DND-41 (cell line): ENCODE results near the gene ISY1.

Experiments used
- ATAC-seq: fragments of 200-7000 bp; cut with Tn5 transposase; 3 replicates; pipeline ENCODE4 v1.9.1; 2021; ENCODE audit warnings: low read depth; ENCODE audit not compliant: insufficient read depth
- DNase-seq: peaks from one replicate; pipeline ENCODE4 v3.0.0-alpha.2; 2020
- H2AFZ ChIP-seq: 2 replicates; pipeline ENCODE4 v1.6.0; 2012; ENCODE audit warnings: low read depth, low read length
- H3K27ac ChIP-seq: 2 replicates; pipeline ENCODE4 v1.5.1; 2012; ENCODE audit warnings: low read length, inconsistent platforms
- H3K27me3 ChIP-seq: fragments of 200-600 bp; sonication (generic); 2 replicates; pipeline ENCODE4 v1.6.0; 2012; ENCODE audit warnings: low read length, mild to moderate bottlenecking, inconsistent platforms; ENCODE audit not compliant: insufficient read depth, poor library complexity
- H3K36me3 ChIP-seq: 2 replicates; pipeline ENCODE4 v1.5.1; 2012; ENCODE audit warnings: low read length, inconsistent platforms; ENCODE audit not compliant: insufficient read depth
- H3K4me1 ChIP-seq: 2 replicates; pipeline ENCODE4 v1.5.1; 2012; ENCODE audit warnings: mild to moderate bottlenecking, low read length; ENCODE audit not compliant: insufficient read depth
- H3K4me2 ChIP-seq: 2 replicates; pipeline ENCODE4 v1.6.0; 2012; ENCODE audit warnings: mild to moderate bottlenecking, moderate library complexity, low read length, inconsistent platforms; ENCODE audit not compliant: insufficient read depth
- H3K4me3 ChIP-seq, 2 experiments: fragments of 200-600 bp in 1 of 2; shearing (Covaris generic) in 1 of 2; 2 replicates each; pipeline ENCODE4 v1.5.1; 2012 to 2016; ENCODE audit warnings: inconsistent platforms in 2 of 2, low read length in 2 of 2, mild to moderate bottlenecking in 2 of 2, low read depth in 1 of 2, moderate library complexity in 1 of 2
- H3K79me2 ChIP-seq: 2 replicates; pipeline ENCODE4 v1.6.0; 2012; ENCODE audit warnings: low read length, inconsistent platforms; ENCODE audit not compliant: insufficient read depth
- H3K9ac ChIP-seq: 2 replicates; pipeline ENCODE4 v1.6.0; 2012; ENCODE audit warnings: low read depth, mild to moderate bottlenecking, inconsistent platforms, low read length, moderate library complexity
- H3K9me3 ChIP-seq: 2 replicates; pipeline ENCODE4 v1.5.1; 2012; ENCODE audit warnings: low read length, moderate library complexity, mild to moderate bottlenecking, inconsistent platforms; ENCODE audit not compliant: insufficient read depth, severe bottlenecking
- H4K20me1 ChIP-seq: 2 replicates; pipeline ENCODE4 v1.6.0; 2012; ENCODE audit warnings: low read length; ENCODE audit not compliant: insufficient read depth
- EZH2 ChIP-seq: IDR thresholded peaks from 3 replicates; pipeline ENCODE4 v1.6.1; 2012; ENCODE audit warnings: borderline replicate concordance, low read depth, mild to moderate bottlenecking, moderate library complexity, low read length, inconsistent platforms; ENCODE audit not compliant: severe bottlenecking
- TF ChIP-seq, protein P1 (sequence below): IDR thresholded peaks from 2 replicates; pipeline ENCODE4 v1.5.1; 2012; ENCODE audit warnings: borderline replicate concordance, low read length, moderate library complexity, mild to moderate bottlenecking; ENCODE audit not compliant: poor library complexity, severe bottlenecking; ENCODE audit errors: extremely low read depth

Gene ISY1

DNA sequence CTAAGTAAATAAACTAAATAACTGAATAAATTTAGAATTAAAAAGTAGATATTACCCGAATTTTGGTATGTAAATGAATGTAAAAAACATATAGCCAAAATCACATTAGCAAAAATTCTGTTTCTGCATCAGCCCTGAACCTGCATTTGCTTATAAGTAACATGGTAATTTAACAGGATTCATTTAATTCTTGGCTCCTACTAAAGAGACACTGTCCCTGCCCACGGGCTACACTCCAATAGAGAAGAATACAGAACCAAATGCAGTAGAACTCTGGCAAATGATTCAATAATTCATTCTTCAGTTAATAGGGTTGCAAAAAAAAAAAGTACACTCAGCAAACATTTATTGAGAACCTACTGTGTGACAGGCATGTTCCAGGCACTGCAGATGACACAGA lies 43.6 kb upstream of the ISY1 start:
- Histone ChIP-seq H3K27ac (no peak overlapping the region), H3K9me3 (no peaks in the 10 kb centered on the region), H4K20me1 (no peaks in the 10 kb centered on the region), H3K4me3 (no peak overlapping the region), H2AFZ (no peak overlapping the region), H3K4me2 (no peak overlapping the region), H3K9ac (no peak overlapping the region), H3K36me3 (no peaks in the 10 kb centered on the region), H3K79me2 (no peaks in the 10 kb centered on the region), H3K27me3 (no peaks in the 10 kb centered on the region), H3K4me1 (no peaks in the 10 kb centered on the region)
- no peak for ATAC-seq
- DNase-seq = no peak
- TF ChIP-seq EZH2 = no peak
- TF ChIP-seq, protein P1, sequence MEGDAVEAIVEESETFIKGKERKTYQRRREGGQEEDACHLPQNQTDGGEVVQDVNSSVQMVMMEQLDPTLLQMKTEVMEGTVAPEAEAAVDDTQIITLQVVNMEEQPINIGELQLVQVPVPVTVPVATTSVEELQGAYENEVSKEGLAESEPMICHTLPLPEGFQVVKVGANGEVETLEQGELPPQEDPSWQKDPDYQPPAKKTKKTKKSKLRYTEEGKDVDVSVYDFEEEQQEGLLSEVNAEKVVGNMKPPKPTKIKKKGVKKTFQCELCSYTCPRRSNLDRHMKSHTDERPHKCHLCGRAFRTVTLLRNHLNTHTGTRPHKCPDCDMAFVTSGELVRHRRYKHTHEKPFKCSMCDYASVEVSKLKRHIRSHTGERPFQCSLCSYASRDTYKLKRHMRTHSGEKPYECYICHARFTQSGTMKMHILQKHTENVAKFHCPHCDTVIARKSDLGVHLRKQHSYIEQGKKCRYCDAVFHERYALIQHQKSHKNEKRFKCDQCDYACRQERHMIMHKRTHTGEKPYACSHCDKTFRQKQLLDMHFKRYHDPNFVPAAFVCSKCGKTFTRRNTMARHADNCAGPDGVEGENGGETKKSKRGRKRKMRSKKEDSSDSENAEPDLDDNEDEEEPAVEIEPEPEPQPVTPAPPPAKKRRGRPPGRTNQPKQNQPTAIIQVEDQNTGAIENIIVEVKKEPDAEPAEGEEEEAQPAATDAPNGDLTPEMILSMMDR = no peak

- Histone ChIP-seq H3K9ac (no peak overlapping the region), H3K4me1 (no peaks in the 10 kb centered on the region), H3K9me3 (no peaks in the 10 kb centered on the region), H2AFZ (no peak overlapping the region), H3K79me2 (no peaks in the 10 kb centered on the region), H3K27ac (no peak overlapping the region), H4K20me1 (no peaks in the 10 kb centered on the region), H3K4me2 (no peak overlapping the region), H3K27me3 (no peaks in the 10 kb centered on the region), H3K4me3 (no peak overlapping the region), H3K36me3 (no peaks in the 10 kb centered on the region)
- DNase-seq = no peak
- ATAC-seq = no peak
- TF ChIP-seq EZH2 = no peak
- TF ChIP-seq, protein P1 = no peak
Observed at GRCh38 chr3:129199366-129199765, 38.5 kb upstream of the ISY1 start.

- Histone ChIP-seq H3K27ac (no peak overlapping the region), H3K36me3 (no peaks in the 10 kb centered on the region), H3K9ac (no peak overlapping the region), H2AFZ (no peak overlapping the region), H4K20me1 (no peaks in the 10 kb centered on the region), H3K4me1 (no peaks in the 10 kb centered on the region), H3K4me2 (no peak overlapping the region), H3K4me3 (no peak overlapping the region), H3K9me3 (no peaks in the 10 kb centered on the region), H3K27me3 (no peaks in the 10 kb centered on the region), H3K79me2 (no peaks in the 10 kb centered on the region)
- TF ChIP-seq, protein P1 = no peak
- TF ChIP-seq EZH2 = no peak
- DNase-seq = no peak
- no peak for ATAC-seq
Observed at GRCh38 chr3:129197321-129197720, 36.5 kb upstream of the ISY1 start.

DNA sequence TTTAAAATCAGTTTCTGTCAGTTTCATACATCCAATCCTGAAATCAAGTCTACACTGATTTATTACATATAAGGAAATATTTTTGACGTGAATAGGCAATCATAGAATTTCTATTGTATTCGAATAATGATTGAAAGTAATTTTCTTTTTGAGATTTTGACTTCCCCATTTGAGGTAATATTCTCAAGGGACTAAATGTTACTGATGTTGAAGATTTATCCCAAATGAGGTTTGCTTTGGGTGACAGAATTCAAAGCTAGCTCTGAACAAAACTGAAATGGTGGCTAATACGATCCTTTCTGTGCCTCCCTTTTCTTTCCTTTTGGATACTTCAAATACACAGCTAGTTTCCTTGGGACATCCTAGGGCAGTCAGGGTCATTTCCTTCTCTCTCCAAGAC lies 35.7 kb upstream of the ISY1 start:
- H3K79me2 ChIP-seq = no peaks in the 10 kb centered on the region
- no peak overlapping the region for H3K27ac ChIP-seq
- no peak overlapping the region for H3K9ac ChIP-seq
- H3K9me3 ChIP-seq = no peaks in the 10 kb centered on the region
- no peak overlapping the region for H3K4me3 ChIP-seq
- no peaks in the 10 kb centered on the region for H3K36me3 ChIP-seq
- H3K4me1 ChIP-seq = no peaks in the 10 kb centered on the region
- DNase-seq = no peak
- TF ChIP-seq, protein P1 = no peak
- no peak for TF ChIP-seq EZH2
- no peak overlapping the region for H2AFZ ChIP-seq
- no peak for ATAC-seq
- H3K27me3 ChIP-seq = no peaks in the 10 kb centered on the region
- no peaks in the 10 kb centered on the region for H4K20me1 ChIP-seq
- H3K4me2 ChIP-seq = no peak overlapping the region
